Stomach (tissue), 9 donors: ENCODE results near the gene C19orf67. TPM values are rescaled to one million over a fixed set of nuclear protein-coding genes. Genes with fewer than 3 reads are reported as not detected.

Experiments
- DNase-seq, 2 donors: peaks; one replicate each; pipeline versions ENCODE4 v3.0.0 to v3.0.0-alpha.2; 2013 to 2019
- H3K27ac ChIP-seq, 5 donors: fragments of 200-600 bp in 4 of 5; sonication (generic) in 4 of 5; one replicate each; pipeline ENCODE4 v1.5.1; 2013 to 2019; ENCODE audit warnings: mild to moderate bottlenecking in 1 of 5, moderate library complexity in 1 of 5
- H3K27me3 ChIP-seq, 3 donors: fragments of 200-600 bp; sonication (generic); one replicate each; pipeline ENCODE4 v1.5.1; 2017 to 2019; ENCODE audit warnings: mixed run types in 1 of 3
- H3K36me3 ChIP-seq, 4 donors: fragments of 200-600 bp; sonication (generic); 1 replicate in 3 of 4; 2 replicates in 1 of 4; pipeline ENCODE4 v1.5.1; 2016 to 2019
- H3K4me1 ChIP-seq, 4 donors: fragments of 200-600 bp; sonication (generic); one replicate each; pipeline ENCODE4 v1.5.1; 2016 to 2019
- H3K4me3 ChIP-seq, 4 donors: fragments of 200-600 bp; sonication (generic) in 3 of 4; one replicate each; pipeline ENCODE4 v1.5.1; 2016 to 2019; ENCODE audit warnings: mild to moderate bottlenecking in 1 of 4
- H3K9me3 ChIP-seq, 4 donors: fragments of 200-600 bp; sonication (generic); one replicate each; pipeline ENCODE4 v1.5.1; 2016 to 2019
- EP300 ChIP-seq: sonication (generic); formaldehyde crosslinking; IDR thresholded peaks from one replicate; pipeline ENCODE4 v1.6.1; 2017; ENCODE audit warnings: antibody characterized with exemption
- POLR2A ChIP-seq, 4 donors: fragments of 450-650 bp; IDR thresholded peaks; one replicate each; pipeline ENCODE4 v1.6.1; 2016; ENCODE audit warnings: antibody characterized with exemption in 4 of 4, control low read depth in 2 of 4, mild to moderate bottlenecking in 1 of 4, moderate library complexity in 1 of 4
- POLR2AphosphoS5 ChIP-seq, 3 donors: sonication (generic); formaldehyde crosslinking; IDR thresholded peaks; one replicate each; pipeline ENCODE4 v1.6.1; 2016; ENCODE audit warnings: antibody characterized with exemption in 3 of 3
- WGBS, 5 donors: extraction: QIAGEN DNeasy Blood & Tissue Kit in 3 of 5; methylation state at CpG; one replicate each; pipeline versions ENCODE4 v1.1.5 to v1.1.7; 2013 to 2018; 5-methylcytosine and 5-hydroxymethylcytosine counted together
- intact Hi-C: fragments of 100-400 bp; cut with DNase I; formaldehyde crosslinking; loops from one replicate; pipeline ENCODE4 v1.15.1; 2023; ENCODE audit warnings: low total_unique reads
- polyA plus RNA-seq, 3 donors: library from polyadenylated mRNA; stranded (reverse); fragments of 200-250 nt; gene quantifications; one replicate each; pipeline ENCODE4 v1.2.3, GENCODE V29; 2013
- total RNA-seq, 5 donors: library from RNA; depleted of rRNA; stranded (reverse); fragments of >200 nt; gene quantifications; one replicate each; pipeline versions ENCODE4 v1.1.0 to v1.2.3, GENCODE V29; 2014 to 2016
- TF ChIP-seq, protein P1 (sequence below), 7 experiments: fragments of 450-650 bp in 4 of 7; fragments of 200-600 bp in 3 of 7; sonication (generic) in 3 of 7; IDR thresholded peaks; one replicate each; pipeline ENCODE4 v1.5.1; 2016 to 2019; ENCODE audit warnings: antibody characterized with exemption in 7 of 7, control low read depth in 2 of 7, mild to moderate bottlenecking in 1 of 7
- donor health status: healthy with polysubstance abuse.
- donor health status: Bipolar disorder and iron deficiency.
- donor health status: healthy.

Gene C19orf67
- total and polyA plus RNA-seq, 8 donors = 0.50 TPM; not detected in 7

DNA sequence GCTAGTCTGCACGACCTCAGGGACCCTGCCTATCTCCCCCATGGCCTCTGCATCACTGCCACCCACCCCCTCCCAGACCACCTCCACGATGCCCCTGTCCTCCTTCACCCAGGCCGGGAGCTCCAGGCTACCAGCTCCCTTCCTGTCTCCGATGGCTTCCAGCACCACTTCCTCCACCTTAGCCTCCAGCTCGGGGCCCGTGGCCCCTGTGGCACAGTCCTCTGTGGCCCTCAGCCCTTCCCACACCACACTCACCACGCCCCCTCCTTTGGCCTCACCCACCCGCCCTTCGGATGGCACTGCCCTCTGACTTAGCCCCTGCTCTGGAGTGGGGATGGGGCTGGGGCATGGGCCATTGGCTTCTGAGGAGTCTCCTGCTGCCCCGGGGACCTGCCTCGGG, 30.9 kb downstream of the C19orf67 start:
- DNase-seq = no peak
- H3K36me3 ChIP-seq = peaks cover 3 to 38% (median 34%) of the 10 kb centered on the region in 4 donors
- intact Hi-C loops = loop anchor here (10.0 kb wide), 1 partner anchor 170 kb away; no protein-coding TSS in a partner anchor
- 70 to 83% (median 78%) methylated on average over 7 to 11 of the region's 11 CpGs for WGBS, 5 donors
- H3K9me3 ChIP-seq = peaks cover 0 to 7% (median 0%) of the 10 kb centered on the region in 4 donors
- H3K27ac ChIP-seq = no peak overlapping the region
- peaks cover 13 to 33% (median 30%) of the 10 kb centered on the region in 4 donors for H3K4me1 ChIP-seq
- no peak overlapping the region for H3K4me3 ChIP-seq
- H3K27me3 ChIP-seq = peaks cover 0 to 37% (median 7%) of the 10 kb centered on the region in 3 donors
- TF ChIP-seq POLR2A (IDR thresholded peaks at IDR 0.05) = no peak
- TF ChIP-seq EP300 = no peak
- no peak for TF ChIP-seq POLR2AphosphoS5 (IDR thresholded peaks at IDR 0.05)
- TF ChIP-seq, protein P1, sequence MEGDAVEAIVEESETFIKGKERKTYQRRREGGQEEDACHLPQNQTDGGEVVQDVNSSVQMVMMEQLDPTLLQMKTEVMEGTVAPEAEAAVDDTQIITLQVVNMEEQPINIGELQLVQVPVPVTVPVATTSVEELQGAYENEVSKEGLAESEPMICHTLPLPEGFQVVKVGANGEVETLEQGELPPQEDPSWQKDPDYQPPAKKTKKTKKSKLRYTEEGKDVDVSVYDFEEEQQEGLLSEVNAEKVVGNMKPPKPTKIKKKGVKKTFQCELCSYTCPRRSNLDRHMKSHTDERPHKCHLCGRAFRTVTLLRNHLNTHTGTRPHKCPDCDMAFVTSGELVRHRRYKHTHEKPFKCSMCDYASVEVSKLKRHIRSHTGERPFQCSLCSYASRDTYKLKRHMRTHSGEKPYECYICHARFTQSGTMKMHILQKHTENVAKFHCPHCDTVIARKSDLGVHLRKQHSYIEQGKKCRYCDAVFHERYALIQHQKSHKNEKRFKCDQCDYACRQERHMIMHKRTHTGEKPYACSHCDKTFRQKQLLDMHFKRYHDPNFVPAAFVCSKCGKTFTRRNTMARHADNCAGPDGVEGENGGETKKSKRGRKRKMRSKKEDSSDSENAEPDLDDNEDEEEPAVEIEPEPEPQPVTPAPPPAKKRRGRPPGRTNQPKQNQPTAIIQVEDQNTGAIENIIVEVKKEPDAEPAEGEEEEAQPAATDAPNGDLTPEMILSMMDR (IDR thresholded peaks at IDR 0.05) = no peak

DNA sequence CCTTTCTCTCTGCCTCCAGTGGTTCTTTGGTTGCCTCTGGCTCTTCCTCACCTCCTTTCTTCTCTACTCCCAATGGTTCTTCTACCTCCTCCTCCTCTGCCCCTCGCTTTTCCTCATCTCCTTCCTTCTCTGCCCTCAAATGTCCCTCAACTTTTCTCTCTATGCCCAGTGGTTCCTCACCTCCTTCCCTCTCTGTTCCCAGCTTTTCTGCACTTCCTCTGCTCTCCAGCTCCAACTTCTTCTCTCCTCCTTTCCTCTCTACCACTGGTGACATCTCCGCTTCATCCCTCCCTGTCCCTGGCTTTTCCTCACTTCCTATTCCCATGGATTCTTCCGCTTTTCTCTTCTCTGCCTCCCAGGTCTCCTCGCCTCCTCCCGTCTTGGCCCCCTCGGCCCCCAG, 31.5 kb downstream of the C19orf67 start:
- 85 to 95% (median 87%) methylated on average over 6 of the region's 6 CpGs for WGBS, 5 donors
- no peak overlapping the region for H3K27ac ChIP-seq
- intact Hi-C loops = loop anchor here (10.0 kb wide), 1 partner anchor 169 kb away; no protein-coding TSS in a partner anchor
- H3K9me3 ChIP-seq = peaks cover 0 to 7% (median 0%) of the 10 kb centered on the region in 4 donors
- DNase-seq = no peak
- peaks cover 0 to 31% (median 6%) of the 10 kb centered on the region in 3 donors for H3K27me3 ChIP-seq
- peaks cover 13 to 26% (median 25%) of the 10 kb centered on the region in 4 donors for H3K4me1 ChIP-seq
- H3K4me3 ChIP-seq = no peak overlapping the region
- H3K36me3 ChIP-seq = peaks cover 3 to 38% (median 34%) of the 10 kb centered on the region in 4 donors
- TF ChIP-seq POLR2AphosphoS5 (IDR thresholded peaks at IDR 0.05) = no peak
- no peak for TF ChIP-seq EP300
- TF ChIP-seq, protein P1 (IDR thresholded peaks at IDR 0.05) = no peak
- no peak for TF ChIP-seq POLR2A (IDR thresholded peaks at IDR 0.05)

DNA sequence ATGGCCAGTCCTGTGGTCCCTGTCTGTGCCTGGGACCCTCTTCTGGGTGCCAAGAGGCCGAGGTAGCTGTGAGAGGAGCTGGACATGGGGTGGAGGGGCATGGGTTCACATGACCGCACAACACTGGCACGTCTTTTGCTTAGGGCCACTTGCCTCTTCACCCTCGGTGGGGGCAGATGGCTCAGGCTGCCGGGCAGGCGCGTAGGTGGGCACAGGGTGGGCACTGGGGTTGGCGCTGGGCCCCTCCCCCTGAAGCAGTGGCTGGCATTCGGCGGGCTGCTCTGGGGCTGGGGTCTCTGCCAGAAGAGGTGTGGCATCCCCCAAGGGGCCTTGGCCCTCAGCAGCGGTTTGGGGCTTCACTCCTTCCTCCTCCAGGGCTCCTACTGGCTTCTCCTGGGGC, 32.1 kb downstream of the C19orf67 start:
- intact Hi-C loops = loop anchor here (10.0 kb wide), 1 partner anchor 169 kb away; no protein-coding TSS in a partner anchor
- no peak overlapping the region for H3K27ac ChIP-seq
- WGBS, 5 donors = 91 to 97% (median 95%) methylated on average over 9 to 11 of the region's 11 CpGs
- no peak overlapping the region for H3K4me3 ChIP-seq
- no peak for DNase-seq
- H3K4me1 ChIP-seq = peaks cover 11 to 20% (median 19%) of the 10 kb centered on the region in 4 donors
- peaks cover 0 to 25% (median under 1%) of the 10 kb centered on the region in 3 donors for H3K27me3 ChIP-seq
- peaks cover 0 to 7% (median 0%) of the 10 kb centered on the region in 4 donors for H3K9me3 ChIP-seq
- peaks cover 3 to 38% (median 34%) of the 10 kb centered on the region in 4 donors for H3K36me3 ChIP-seq
- TF ChIP-seq POLR2A (IDR thresholded peaks at IDR 0.05) = no peak

DNA sequence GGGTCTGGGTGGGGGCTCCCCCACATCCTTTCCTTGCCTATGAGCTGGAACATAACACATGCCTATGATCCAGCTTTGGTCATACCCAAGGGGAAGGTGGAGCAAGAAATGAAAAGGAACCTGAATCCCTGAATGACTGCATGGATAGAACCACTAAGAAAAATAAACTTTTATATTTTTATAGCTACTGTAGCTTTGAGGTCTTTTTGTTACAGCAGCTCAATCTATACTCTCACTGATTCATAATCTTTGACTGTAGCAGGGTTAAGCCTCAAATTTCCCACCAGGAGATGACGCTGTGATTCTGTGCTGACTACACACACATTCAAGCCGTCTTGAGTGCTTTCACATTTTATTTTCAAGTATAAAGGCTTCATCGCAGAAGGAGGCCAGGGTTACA, 32.6 kb downstream of the C19orf67 start:
- Histone ChIP-seq H3K4me3 (no peak overlapping the region), H3K27me3 (peaks cover 0 to 20% (median 0%) of the 10 kb centered on the region in 3 donors), H3K27ac (no peak overlapping the region), H3K4me1 (peaks cover 6 to 16% (median 14%) of the 10 kb centered on the region in 4 donors), H3K9me3 (peaks cover 0 to 7% (median 0%) of the 10 kb centered on the region in 4 donors), H3K36me3 (peaks cover 3 to 38% (median 34%) of the 10 kb centered on the region in 4 donors)
- no peak for DNase-seq
- TF ChIP-seq POLR2A (IDR thresholded peaks at IDR 0.05) (no peak), EP300 (no peak), POLR2AphosphoS5 (IDR thresholded peaks at IDR 0.05) (no peak)
- TF ChIP-seq, protein P1 (IDR thresholded peaks at IDR 0.05) = no peak
- intact Hi-C loops = loop anchor here (10.0 kb wide), 1 partner anchor 168 kb away; no protein-coding TSS in a partner anchor
- WGBS, 5 donors = 89 to 96% (median 95%) methylated on average over 3 of the region's 3 CpGs

DNA sequence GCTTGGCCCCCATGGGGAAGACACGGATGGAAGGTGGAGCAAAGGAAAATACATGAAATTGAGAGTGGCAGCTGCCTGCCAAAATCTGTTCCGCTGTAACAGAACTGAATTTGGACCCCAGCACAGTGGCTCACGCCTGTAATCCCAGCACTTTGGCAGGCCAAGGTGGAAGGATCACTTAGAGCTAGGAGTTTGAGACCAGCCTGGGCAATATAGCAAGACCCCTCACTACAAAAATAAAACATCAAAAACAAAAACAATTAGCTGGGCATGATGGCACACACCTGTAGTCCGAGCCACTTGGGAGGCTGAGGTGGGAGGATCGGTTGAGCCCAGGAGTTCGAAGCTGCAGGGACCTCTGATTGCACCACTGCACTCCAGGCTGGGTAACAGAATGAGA, 33.1 kb downstream of the C19orf67 start:
- 72 to 82% (median 78%) methylated on average over 6 of the region's 6 CpGs for WGBS, 5 donors
- Histone ChIP-seq H3K4me1 (peaks cover under 1 to 10% (median 8%) of the 10 kb centered on the region in 4 donors), H3K36me3 (peaks cover 3 to 38% (median 34%) of the 10 kb centered on the region in 4 donors), H3K27ac (no peak overlapping the region), H3K27me3 (peaks cover 0 to 15% (median 0%) of the 10 kb centered on the region in 3 donors), H3K9me3 (peaks cover 0 to 7% (median 0%) of the 10 kb centered on the region in 4 donors), H3K4me3 (no peak overlapping the region)
- TF ChIP-seq POLR2AphosphoS5 (IDR thresholded peaks at IDR 0.05) (no peak), POLR2A (IDR thresholded peaks at IDR 0.05) (no peak), EP300 (no peak)
- TF ChIP-seq, protein P1 (IDR thresholded peaks at IDR 0.05) = no peak
- no peak for DNase-seq
- intact Hi-C loops = loop anchor here (10.0 kb wide), 1 partner anchor 168 kb away; no protein-coding TSS in a partner anchor
